AG04449 (cell line): ENCODE data around the gene PSD4.

Experiments
- CTCF ChIA-PET: fragments of 350-600 bp; formaldehyde crosslinking; extraction: SDS; loops from one replicate; lab custom pipeline; 2021; ENCODE audit warnings: antibody characterized with exemption; lab: Yijun Ruan, JAX
- POLR2A ChIA-PET: fragments of 400-600, 350-600 bp; formaldehyde crosslinking; extraction: SDS; loops from one replicate; lab custom pipeline; 2020; ENCODE audit warnings: antibody characterized with exemption, inconsistent platforms; lab: Yijun Ruan, JAX
- DNase-seq: peaks from one replicate; pipeline ENCODE4 v3.0.0-alpha.2; 2010; ENCODE audit warnings: low read depth, low spot score
- H3K4me3 ChIP-seq: 2 replicates; pipeline ENCODE4 v1.5.1; 2011; ENCODE audit warnings: low read depth, mild to moderate bottlenecking, control low read depth, low read length
- TF ChIP-seq, protein P1 (sequence below): IDR thresholded peaks from one replicate; pipeline ENCODE4 v1.5.1; 2011; ENCODE audit warnings: mild to moderate bottlenecking, moderate library complexity, low read length, control low read depth, inconsistent platforms; ENCODE audit not compliant: insufficient read depth; ENCODE audit errors: missing control alignments

The PSD4 gene

DNA sequence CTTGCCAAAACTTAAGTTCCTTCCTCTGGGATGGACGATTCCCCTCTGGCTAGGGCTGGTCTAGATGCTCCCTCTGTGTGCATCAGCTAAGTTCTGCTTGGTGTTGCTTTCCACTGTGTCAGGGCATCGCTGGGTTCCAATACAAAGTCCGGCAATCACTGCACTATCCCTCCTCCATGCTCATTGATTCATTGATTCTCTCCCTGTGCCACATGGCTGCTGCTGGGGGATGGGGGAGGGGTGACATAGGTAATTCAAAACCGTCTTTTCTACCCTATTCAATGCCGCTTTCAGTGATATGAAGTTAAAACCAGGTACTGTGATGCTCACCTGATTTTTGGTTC, 23.5 kb upstream of the PSD4 start:
- TF ChIP-seq, protein P1, sequence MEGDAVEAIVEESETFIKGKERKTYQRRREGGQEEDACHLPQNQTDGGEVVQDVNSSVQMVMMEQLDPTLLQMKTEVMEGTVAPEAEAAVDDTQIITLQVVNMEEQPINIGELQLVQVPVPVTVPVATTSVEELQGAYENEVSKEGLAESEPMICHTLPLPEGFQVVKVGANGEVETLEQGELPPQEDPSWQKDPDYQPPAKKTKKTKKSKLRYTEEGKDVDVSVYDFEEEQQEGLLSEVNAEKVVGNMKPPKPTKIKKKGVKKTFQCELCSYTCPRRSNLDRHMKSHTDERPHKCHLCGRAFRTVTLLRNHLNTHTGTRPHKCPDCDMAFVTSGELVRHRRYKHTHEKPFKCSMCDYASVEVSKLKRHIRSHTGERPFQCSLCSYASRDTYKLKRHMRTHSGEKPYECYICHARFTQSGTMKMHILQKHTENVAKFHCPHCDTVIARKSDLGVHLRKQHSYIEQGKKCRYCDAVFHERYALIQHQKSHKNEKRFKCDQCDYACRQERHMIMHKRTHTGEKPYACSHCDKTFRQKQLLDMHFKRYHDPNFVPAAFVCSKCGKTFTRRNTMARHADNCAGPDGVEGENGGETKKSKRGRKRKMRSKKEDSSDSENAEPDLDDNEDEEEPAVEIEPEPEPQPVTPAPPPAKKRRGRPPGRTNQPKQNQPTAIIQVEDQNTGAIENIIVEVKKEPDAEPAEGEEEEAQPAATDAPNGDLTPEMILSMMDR: no peak
- no peak for DNase-seq
- POLR2A ChIA-PET: no interaction called here
- H3K4me3 ChIP-seq: no peak overlapping the region
- CTCF ChIA-PET: interaction anchor here (0.8 to 3.7 kb wide), 3 partner anchors 12 to 71 kb away, joined by 3 to 39 read pairs (median 3); no protein-coding TSS in a partner anchor

DNA sequence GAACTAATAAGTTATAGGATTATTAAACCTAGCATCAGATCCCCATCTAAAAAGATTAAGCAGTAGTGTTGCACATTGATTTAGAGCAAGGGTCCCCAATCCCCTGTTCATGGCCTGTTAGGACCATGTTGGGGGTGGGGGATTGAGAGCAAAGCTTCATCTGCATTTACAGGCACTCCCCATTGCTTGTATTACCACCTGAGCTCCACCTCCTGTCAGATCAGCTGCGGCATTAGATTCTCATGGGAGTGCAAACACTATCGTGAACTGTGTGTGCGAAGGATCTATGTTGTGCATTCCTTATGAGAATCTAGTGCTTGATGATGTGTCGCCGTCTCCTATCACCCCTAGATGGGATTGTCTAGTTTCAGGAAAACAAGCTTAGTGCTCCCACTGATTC, 18.4 kb upstream of the PSD4 start:
- POLR2A ChIA-PET: no interaction called here
- no peak for DNase-seq
- TF ChIP-seq, protein P1: no peak
- H3K4me3 ChIP-seq: no peak overlapping the region
- CTCF ChIA-PET: interaction anchor here (1.1 to 6.4 kb wide), 6 partner anchors 13 to 235 kb away, joined by 3 to 77 read pairs (median 6); no protein-coding TSS in a partner anchor

DNA sequence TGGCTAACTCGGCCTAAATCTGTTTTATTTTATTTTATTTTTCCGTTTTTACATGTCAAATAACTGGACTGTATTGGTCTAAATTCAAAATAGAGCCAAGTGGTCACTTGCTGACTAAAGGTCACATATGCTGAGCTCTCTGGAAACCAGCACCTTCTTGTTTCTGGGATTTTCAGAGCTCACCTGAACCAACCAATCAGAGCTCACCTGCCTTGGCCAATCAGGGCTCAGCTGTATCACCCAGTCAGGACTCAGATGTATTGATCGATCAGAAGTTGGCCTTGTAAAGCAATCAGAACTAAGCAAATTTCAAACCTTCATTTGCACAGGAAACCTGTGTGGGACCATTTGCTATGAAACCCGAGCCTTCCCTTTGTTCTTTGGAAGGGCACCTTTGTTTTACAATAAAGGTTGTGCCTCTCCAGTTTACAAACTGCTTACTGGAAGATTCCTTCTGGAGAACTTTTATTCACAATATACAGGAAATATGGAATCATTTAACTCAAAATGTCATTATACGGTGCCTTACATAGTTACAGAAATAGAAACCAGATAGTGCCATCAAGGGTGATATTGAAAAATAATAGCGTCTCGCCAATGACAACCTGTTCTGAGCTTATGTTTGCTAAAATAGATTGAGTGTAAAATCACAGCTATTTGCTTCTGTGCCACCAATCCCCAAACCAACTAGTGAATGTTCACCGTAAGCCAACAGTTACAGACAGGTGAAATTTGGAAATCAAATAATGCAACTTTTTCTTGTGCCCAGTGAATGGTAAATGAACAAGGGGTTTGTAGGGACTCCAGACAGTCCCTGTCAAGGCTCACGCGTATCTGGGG, 17.3 kb upstream of the PSD4 start:
- ChIA-PET CTCF (interaction anchor here (0.9 to 6.4 kb wide), 7 partner anchors 14 to 234 kb away, joined by 3 to 77 read pairs (median 5); no protein-coding TSS in a partner anchor), POLR2A (no interaction called here)
- H3K4me3 ChIP-seq: peak overlapping the region; percentile 50
- TF ChIP-seq, protein P1: no peak
- DNase-seq: no peak

GRCh38 chr2:113157118-113157896, 16.5 kb upstream of the PSD4 start:
- CTCF ChIA-PET: interaction anchor here (0.7 to 6.4 kb wide), 5 partner anchors 15 to 233 kb away, joined by 3 to 77 read pairs (median 5); no protein-coding TSS in a partner anchor
- TF ChIP-seq, protein P1: no peak
- DNase-seq: no peak
- POLR2A ChIA-PET: no interaction called here
- H3K4me3 ChIP-seq: peak overlapping the region; percentile 50

DNA sequence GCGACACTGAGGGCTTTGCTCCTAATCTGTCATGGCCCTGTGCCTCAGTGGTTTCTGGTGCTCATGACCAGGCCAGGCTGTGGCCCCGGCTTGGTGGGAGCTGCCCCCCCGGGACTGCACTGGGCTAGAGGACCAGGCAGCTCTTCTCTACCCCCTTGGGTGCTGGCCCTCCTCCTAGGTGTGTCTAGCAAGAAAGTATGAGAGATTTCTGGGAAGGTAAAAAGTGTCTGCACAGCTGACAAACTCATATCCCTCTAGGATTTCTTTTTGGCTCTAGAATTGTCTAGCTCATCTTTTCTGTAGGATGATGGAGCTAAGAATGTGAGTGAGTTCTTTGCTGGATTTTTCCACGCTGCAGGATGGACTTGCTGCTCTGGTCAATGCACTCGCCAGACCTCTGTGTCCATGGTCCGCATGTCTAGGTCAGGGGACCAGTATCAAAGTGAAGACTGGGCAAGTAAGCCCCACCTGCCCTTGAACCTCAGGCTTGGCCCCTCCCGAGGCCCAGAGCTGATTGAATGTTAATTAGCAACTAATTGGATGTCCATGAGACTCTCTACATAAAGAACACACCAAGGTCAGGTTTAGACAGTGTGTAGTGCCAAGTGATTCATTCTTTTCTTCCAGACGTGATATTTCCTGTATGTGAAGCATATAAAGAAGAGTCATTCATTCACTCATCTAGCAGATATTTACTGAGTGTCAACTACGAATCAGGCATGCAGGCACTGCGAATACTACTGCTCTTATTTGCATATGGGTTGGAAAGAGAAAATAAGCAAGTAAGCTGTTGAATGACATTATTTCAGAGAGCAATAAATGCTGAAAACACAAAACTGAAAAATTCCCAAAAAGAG, 15.6 kb upstream of the PSD4 start:
- H3K4me3 ChIP-seq: peak overlapping the region; percentile 50
- POLR2A ChIA-PET: no interaction called here

More for the DNA sequence above, 15.6 kb upstream of the PSD4 start:
- DNase-seq: no peak
- CTCF ChIA-PET: interaction anchor here (0.7 to 6.4 kb wide), 10 partner anchors 20 to 232 kb away, joined by 3 to 77 read pairs (median 4); no protein-coding TSS in a partner anchor
- TF ChIP-seq, protein P1: no peak
